Dermis blood vessel endothelial cell (primary cell): ENCODE results near the gene SLC35A2. TPM values are rescaled to one million over a fixed set of nuclear protein-coding genes. Genes with fewer than 3 reads are reported as not detected.
A peak's percentile ranks its signal among the peaks of the same experiment; 100 is the strongest.

Source experiments
- DNase-seq: peaks from one replicate; pipeline ENCODE4 v3.0.0; 2010
- total RNA-seq: library from RNA; depleted of rRNA; stranded (reverse); fragments of >200 nt; gene quantifications from 2 replicates; pipeline ENCODE4 v1.2.3, GENCODE V29; 2014

The SLC35A2 gene
- total RNA-seq, 1 donor from 2014 or later, result 13.6 TPM

DNA sequence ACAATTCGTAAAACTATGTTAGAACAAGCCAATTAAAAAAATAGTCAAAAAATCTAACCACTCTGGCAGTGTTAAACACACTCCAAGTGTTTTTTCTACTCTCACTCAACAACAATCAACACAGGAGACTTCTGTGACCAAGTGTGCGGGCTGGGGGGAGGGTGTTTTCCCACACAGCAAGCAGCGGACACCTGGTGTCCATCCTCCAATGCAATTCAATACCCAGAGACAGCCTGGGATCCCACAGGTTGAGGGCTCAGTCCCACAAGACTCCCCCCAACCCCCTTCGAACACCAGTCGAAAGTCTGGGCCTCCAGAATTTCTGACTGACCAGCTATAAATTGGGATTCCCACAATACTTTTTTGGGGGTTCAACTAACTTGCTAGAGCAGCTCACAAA lies 15.7 kb upstream of the SLC35A2 start:
- DNase-seq, result no peak

DNA sequence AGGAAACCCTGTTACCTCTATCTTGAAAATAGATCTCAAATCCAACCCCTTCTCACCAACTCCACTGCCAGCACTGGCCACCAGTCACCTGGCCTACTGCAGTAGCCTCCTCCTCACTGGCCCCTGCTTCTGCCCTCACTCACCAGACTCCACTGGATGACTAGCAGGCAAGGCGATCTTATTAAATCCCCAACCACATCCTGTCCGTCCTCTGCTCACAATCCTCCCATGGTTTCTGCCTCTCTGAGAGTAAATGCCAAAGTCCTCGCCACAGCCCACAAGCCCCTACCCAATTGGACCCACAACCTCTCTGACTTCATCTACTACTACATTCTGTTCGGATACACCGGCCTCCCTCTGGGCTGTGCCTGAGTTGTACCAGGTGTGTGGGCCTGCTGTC lies 12.8 kb upstream of the SLC35A2 start:
- no peak for DNase-seq

DNA sequence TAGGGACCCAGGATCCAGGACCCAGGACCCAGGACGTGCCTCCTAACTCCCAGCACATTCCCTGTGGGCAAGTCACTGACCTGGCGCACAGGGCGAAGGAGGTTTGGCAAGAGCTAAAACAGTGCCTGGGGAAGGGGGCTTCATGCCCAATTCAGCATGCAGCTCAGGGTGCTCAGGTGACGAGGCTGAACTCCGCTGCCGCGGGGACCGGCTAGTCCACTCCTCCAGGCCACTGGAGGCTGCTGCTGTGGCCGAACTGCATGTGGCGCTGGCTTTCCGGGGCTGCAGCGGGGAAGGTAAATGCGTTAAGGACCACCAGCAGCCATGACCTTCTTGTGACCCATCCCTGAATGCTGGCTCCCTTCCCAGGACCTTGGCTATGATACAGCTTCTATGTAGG lies 12.3 kb upstream of the SLC35A2 start:
- no peak for DNase-seq

DNA sequence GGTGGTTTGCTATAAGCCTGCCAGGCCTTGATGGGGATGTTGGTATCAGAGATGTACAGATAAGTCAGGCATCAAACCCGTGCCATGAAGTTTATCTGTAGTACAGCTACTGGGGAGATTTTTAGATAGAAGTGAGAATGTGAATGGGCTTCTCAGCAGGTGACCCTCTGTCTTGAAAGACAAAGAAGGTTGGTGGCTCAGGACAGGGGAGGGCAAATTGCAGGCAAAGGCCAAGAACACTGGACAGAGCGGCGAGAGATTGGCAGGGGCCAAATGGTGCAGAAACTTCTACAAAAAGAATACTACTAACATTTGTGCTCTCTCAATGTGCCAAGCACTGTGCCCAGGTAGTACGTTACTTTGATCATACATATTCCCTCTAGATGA lies 9.3 kb upstream of the SLC35A2 start:
- no peak for DNase-seq

DNA sequence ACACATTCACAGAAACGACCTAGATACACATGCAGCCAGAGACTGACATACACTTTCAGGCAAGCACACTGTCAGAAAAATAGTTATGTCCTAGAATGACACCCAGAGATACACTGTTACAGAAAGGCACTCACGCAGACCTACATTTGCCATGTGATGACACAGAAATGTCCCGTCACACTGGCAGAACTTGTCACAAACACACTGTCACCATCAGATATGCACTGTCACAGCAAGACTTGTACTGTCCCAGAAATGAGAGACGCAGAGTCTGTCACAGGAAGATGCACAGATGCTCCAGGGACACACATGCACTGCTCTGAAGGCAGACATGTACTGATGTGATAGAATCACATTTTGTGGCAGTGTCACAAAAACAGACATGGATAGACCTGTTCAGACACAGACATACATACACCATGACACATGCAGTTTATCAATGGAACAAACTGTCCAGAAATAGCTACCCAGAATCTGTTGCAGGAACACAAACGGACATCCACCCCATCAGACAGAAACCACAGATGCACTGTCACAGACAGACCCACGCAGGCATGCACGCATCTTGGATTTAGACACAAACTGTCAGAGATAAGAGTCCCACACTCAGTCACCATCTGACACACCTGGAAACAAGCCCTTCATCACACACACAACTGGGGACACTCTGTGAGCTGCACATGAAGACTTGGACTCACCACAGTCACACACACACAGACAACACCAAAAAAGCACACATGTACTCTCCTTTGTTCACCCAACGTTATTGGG lies 8.7 kb upstream of the SLC35A2 start:
- DNase-seq, result no peak

DNA sequence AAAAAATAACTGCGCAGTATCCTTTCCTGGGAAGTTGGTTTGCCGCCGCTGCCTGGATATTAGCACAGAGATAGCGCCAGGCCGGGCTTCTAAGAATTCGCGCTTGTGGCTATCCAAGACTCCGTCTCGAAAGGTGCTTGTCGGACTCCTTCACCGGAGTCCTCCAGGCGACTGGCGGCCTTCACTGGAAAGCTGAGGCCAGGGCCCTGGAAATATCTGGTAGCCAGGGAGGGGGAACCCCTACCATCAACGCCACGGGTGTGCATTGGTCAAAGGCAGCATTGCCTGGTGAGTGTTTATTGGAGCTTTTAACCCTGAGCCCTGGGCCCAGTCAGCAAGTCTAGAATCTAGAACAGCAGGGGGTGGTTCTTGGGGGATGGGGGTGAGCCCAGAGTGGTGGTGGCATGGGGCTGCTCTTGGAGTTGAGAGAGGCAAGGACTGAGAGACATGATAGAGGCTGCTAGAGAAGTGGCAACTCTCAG lies 8.0 kb upstream of the SLC35A2 start:
- peak; percentile 27 for DNase-seq

DNA sequence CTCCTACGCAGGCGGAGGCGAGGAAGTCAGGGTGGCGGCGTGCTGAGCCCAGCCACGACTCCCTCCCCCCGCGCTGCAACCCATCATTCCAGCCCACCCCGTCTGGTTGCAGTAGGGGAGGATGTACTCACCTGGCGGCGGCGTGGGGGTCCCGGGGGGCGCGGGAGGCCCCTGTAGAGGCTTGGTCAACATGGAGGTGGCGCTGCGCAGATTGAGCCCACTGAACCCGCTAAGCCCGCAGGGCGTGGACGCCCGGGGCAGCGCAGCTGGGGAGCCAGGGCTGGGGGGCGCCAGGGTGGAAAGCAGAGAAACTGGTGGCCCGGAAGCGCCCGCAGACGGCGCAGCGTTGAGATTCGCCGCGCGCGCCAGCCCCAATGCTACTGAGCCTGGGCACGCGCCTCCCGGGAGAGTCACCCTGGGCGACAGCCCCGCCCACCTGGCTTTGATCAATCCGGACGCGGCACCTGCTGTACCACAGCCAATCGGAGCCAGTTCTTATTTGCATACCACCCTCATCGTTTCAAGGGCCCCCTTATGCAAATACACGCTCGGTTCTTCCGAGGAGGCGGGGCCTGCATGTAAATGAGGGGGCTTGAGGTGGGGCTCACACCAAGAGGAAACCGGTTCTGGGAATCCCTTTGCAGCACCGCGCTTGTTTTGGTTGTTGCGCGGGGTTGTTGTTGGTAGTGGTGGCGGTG lies 7.3 kb upstream of the SLC35A2 start, which contains the start of gene PIM2:
TSS of gene PIM2 (minus strand) at position 382 of the 698 bp plus-strand sequence. CDS start at position 192, 190 bp downstream.
- DNase-seq, result peak; percentile 87

DNA sequence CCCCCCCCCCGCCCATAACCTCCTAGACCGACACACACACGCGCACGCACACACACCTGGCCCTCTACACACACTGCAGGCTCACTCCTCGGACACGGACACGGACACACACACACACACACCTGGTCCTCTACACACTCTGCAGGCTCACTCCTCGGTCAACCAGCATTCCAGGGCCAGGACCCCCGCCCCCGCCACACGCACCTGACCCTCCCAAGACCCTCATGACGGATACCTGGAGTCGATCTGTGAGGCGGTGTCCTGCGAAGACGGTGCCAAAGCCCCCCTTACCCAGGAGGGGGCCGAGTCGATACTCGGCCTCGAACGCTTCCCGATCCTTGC lies 6.8 kb upstream of the SLC35A2 start:
- DNase-seq, result no peak

DNA sequence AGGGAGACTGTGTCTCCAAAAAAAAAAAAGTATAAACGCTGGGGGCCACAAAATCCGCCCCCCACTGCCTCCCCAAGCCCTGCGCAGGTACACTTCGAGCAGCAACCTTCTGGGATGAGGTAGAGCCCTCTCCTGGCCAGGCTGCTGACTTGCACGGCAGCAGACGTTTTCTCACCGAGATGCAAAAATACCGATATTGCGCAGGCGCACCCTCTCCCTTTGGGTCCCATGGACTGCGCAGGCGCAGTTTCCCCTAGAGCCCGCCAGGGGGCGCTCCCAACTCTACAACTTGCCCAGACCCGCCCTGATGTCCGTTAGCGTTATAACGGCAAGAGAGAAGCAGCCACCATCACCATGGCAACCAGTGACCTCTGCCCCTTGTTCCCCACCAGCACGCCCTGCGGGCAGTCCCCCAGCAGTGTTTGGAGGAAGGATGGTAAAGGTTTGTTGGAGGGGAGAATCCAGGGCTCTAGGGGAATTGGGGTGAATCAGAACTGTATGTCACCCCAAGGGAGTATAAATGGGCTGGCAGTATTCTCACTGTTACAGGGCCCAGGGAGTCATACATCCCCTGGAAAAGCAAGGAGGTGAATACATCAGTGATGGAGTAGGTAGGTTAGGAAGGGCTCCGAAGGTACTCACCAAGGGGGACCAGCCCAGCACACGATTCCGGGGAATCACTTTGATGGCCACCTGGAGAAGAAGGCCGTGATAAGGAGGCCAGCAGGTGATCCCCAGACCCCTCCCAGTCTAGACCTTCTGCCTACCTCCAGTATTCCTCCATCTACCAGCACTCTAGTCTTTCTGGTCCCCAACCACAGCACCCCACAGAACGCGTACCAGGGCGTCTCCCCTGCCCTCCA lies 5.9 kb upstream of the SLC35A2 start:
- DNase-seq, result peak; percentile 88

DNA sequence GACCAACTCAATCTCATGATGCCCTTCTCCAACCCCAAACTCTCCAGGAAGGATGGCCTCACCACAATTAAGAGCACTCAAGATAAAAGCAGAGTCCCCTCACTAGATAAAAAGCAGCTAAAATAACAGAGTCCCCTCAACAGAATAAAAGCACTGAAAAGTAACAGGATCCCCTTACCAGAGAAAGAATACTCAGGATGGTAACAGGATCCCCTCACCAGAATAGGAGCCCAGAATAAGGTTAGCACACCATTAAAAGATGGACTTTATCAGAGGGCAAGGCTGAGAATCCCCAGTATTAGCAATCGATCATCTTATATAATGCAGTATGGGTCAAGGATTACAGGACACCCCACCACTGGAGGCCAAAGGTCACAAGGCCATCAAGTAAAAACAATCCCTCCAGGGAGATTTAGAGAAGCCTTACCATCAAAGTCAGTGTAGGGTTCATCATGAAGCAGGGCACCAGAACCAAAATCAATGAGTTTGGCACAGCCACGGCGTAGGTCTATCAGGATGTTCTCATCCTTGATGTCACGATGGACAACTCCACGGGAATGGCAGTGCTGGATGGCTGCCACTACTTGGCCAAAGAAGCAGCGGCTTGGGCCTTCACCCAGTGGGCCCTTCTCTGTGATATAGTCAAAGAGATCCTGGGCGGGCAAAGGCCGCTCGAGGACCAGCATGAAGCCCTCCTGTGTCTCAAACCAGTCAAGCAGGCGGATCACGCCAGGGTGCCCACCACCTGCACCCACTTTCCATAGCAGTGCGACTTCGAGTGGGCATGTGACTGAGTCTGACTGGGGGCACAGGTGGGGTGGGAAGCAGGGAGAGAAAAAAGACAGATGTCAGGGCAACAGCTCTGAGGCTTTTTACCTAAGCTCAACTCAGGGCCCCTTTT lies 3.4 kb upstream of the SLC35A2 start:
- no peak for DNase-seq

DNA sequence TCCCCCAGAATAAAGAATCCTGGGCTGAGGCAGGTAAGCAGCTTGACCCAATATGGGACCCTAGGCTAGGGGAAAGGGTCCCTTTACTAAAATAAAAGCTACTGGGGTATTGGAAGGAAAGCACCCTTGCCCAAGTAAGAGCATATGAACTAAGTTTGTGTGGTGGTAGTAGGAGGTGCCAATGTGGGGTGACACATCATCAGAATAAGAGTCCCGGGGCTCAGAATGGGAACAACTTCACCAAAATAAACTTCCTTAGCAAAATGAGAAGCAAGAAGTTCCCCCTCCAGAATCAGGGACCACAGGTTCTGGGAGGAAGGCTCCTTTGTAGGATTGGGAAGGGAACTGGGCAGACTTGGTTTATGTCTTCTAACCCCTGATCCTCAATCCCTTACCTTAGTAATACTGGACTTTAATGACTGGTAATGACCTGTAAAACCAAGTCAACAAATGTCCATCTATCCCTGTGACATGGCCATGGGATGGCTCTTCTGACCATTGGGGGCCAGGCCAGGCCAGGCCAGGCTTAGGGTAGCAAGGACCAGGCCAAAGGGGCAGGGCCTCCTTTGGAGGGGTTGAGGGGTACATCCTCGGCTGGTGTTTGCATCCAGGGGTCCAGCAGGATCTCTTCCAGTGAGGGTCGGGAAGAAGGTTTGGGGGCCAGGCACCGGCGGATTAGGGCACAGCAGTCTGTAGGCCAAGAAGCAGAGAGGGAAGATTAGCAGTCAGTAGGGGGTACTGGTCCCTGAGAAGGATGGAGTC lies 2.3 kb upstream of the SLC35A2 start:
- DNase-seq, result no peak

DNA sequence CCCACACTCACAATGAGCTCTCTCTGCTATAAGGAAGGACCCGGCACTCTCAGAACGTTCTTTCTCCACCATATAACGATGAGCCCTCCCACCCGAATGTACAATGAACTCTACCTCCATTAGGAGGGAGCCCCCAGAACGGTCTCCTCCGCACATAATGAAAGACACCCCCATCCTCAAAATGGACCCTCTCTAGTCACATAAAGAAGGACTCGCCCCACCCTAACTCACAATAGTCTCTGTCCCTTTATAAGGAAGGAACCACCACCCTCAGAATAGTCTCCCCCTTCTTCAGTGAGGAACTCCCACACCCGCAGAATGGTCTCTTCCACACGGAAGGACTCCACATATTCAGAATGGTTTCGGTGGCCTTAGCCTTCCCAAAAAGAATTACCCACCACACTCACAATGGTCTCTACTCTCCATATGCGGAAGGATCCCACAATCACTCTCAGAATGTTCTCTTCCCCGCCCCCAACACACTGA lies 477 bp downstream of the SLC35A2 start:
- peak; percentile 3 for DNase-seq

DNA sequence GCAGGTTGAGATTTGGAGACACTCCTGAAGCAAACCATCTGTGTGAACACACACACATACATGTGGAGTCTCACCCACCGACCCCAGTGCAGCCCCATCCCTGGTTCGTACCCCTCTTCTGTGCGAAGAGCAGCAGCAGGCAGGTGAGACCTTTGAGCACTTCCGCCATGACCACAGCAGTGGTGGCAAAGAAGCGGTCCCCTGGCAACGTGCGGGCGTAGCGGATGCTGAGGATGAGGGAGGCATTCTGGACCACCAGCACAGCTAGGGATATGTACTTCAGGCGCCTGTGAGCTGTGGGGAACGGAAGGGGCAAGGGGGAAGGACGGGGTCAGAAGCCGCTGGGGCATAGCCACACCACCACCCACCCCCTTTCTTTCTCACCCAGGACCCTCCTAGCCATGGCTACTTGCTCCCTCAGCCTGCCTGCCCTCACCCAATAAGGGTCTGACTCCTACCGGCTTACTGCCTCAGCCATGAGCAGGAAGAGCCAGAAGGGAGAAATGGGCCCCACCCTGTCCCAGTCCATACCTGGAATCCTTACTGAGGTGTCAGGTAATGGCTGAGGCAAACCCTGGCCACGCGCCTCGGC lies 1.6 kb downstream of the SLC35A2 start:
- DNase-seq, result no peak

DNA sequence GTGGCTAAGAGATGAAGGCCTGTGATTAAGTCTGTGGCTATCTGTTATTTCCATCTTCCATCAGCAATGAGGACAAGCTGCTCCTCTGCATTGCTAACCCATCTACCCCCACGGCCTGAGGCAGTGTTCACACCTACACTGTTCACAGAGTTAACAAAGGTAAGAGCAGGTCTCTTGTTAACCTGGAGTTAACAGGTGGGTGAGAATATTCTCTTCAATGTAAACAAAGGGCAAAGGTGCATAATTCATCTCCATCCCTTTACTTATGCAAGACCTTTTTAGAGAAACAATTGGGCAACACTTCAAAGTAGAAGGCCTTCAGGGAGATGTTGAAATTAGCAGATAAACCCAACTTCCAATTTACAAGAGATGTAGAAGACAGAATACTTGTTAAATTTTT lies 2.8 kb downstream of the SLC35A2 start:
- no peak for DNase-seq

DNA sequence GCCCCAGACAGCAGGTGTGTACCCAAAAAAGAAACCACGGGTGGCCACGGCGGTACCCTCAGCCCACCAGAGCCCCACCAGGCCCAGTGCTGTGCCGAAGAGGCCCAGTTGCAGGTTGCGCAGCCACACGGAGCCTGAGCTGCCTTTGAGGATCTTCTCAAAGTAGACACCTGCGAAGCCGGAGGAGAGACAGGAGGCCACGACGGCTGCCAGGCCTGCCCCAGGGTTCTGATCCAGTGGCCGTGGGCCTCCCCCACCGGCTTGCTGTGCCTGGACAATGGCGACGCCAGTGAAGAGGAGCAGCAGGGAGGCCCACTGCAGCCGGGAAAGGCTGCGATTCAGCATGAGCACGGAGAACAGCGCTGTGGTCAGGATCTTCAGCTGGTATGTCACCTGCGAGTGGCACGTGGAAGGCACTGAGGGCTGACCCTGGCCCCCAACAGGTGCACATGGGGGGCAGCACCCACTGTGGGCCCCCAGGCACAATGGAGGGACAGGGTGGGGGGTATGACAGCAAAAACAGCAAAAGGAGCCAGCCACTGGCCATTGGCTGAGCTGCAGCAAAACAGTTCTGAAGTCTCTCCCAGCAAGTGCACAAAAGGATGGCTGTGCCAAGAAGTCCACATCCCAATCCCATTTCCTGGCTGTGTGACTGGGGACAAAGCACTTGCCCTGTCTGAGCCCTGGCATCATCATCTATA lies 6.2 kb downstream of the SLC35A2 start:
- DNase-seq, result no peak

DNA sequence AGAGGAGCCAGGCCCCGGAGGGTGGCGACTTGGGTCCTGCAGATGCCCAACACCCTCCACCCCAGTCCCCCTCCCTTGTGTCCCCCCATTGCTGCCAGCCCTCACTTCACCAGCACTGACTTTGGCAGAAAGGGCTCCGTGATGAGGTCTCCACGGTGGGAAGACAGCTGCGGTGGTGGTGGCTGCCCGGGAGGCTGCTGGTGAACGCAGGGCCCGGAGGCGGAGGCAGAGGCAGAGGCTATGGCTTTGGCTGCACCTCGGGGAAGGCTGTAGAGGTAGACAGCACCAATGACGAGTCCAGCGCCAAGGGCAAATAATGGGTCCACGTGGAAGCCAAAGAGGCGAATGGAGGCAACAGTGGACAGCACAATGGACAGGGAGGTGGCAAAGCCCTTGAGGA lies 6.8 kb downstream of the SLC35A2 start:
- no peak for DNase-seq

DNA sequence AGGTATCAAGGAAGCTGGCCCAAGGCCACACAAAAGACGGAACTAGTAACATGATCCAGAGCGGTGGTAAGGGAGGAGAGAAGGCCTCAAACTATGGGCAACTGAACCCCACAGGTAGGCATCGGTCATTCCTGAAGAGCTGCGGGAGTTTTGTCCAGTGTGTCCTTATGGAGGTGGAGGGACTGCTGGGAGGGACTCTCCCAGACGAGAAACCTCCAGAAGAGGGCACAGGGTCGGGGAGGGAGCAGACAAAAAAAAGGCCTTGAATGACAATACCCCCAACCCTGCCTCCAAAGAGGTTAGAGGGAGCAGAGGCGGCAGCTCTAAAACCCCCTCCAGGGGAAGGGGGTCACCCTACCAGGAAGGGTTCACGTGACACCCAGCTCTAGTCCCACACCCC lies 7.3 kb downstream of the SLC35A2 start:
- DNase-seq, result no peak

DNA sequence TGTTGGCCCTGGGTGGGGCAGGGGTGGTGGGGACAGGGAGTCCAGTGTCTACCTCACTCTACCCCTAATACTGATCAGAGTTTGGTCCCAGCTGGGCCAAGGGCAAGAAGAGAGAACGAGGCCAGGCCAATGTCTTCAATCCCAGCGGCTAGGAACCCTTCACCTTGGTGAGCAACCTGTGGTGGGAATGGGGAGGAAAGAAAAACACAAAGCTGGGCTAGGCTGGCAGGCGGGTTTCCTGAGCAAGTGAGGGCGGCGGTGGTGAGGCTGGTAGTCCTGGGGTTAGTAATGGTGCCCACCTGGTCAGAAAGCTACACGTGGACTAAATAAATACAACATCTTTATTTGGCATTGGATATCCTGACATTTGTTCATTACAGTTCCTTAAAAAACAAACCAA lies 8.2 kb downstream of the SLC35A2 start:
- no peak for DNase-seq

DNA sequence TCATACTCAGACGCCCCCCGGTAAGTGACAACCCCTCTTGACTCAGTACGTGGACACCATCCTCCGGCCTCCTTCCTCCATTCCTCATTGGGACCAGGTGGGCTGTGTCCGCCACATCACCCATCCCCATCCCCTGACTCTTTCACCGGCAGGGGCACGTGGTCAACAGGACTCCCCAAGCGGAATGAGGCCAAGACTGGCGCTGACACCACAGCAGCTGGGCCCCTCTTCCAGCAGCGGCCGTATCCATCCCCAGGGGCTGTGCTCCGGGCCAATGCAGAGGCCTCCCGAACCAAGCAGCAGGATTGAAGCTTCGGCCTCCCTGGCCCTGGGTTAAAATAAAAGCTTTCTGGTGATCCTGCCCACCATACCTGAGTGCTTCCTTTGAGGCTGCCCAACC lies 8.7 kb downstream of the SLC35A2 start:
- DNase-seq, result no peak

DNA sequence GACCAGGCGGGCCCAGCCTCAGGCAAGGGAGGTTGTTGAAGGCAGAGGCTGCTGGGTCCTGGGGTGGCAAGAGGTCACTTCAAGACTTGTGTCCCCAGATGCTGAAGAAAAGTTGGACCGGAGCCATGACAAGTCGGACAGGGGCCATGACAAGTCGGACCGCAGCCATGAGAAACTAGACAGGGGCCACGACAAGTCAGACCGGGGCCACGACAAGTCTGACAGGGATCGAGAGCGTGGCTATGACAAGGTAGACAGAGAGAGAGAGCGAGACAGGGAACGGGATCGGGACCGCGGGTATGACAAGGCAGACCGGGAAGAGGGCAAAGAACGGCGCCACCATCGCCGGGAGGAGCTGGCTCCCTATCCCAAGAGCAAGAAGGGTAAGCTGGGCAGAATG lies 9.3 kb downstream of the SLC35A2 start:
- DNase-seq, result no peak
